ENCODE measurements around the gene AVPR2. TPM values are rescaled to one million over a fixed set of nuclear protein-coding genes. Genes with fewer than 3 reads are reported as not detected.

AVPR2 gene
- total and polyA plus RNA-seq, 7 experiments from 2014 or later: 0.29 TPM; not detected in 6

- H3K36me3 ChIP-seq (ENCODE audit: control insufficient read depth in 2 of 3, insufficient read depth in 3 of 3, low read length in 3 of 3): peaks cover 0 to 47% (median 0%) of the 10 kb centered on the region in 3 experiments
- POLR2A ChIA-PET: interaction anchor here (10.4 kb wide), 1 partner anchor 15 kb away, joined by 111 read pairs; the partner anchor contains the start of gene ARHGAP4
These were observed 4.8 kb downstream of the AVPR2 start for GRCh38 chrX:153909024-153909979.

GRCh38 chrX:153909980-153910360 is 5.5 kb downstream of the AVPR2 start:
- peak overlapping the region in 2 of 9 donors; percentile 38 to 68 for H3K27ac Mint-ChIP-seq
- peaks cover 0 to 17% (median 8%) of the 10 kb centered on the region in 7 donors for H3K4me1 Mint-ChIP-seq
- peak overlapping the region in 1 of 10 donors; percentile 37 for H3K4me3 Mint-ChIP-seq
- no peaks in the 10 kb centered on the region for H3K27me3 Mint-ChIP-seq
- H3K27ac ChIP-seq (ENCODE audit: low read depth, low read length): no peak overlapping the region
- H3K4me1 ChIP-seq (ENCODE audit: control insufficient read depth in 2 of 2, insufficient read depth in 2 of 2, low read length in 2 of 2): peaks cover 8 to 10% of the 10 kb centered on the region in 2 donors
- CTCF ChIA-PET: interaction anchor here (1.0 kb wide), 1 partner anchor 17 kb away, joined by 3 read pairs; no protein-coding TSS in a partner anchor
- no peak for ATAC-seq
- intact Hi-C loops (cut with micrococcal nuclease): loop anchor here in 1 of 2 donors (5.0 kb wide), 1 partner anchor 37 kb away; no protein-coding TSS in a partner anchor
- H3K4me3 ChIP-seq (ENCODE audit: low read length): no peak overlapping the region
- DNase-seq: no peak
- H3K36me3 Mint-ChIP-seq: peaks cover 0 to 8% (median 4%) of the 10 kb centered on the region in 5 donors
- no peaks in the 10 kb centered on the region for H3K27me3 ChIP-seq (ENCODE audit: control insufficient read depth in 2 of 2, insufficient read depth in 2 of 2, low read length in 2 of 2)
- H3K9me3 ChIP-seq (ENCODE audit: control insufficient read depth in 2 of 3, low read length in 3 of 3): no peaks in the 10 kb centered on the region
- H3K9me3 Mint-ChIP-seq: no peaks in the 10 kb centered on the region
- peaks cover 0 to 47% (median 0%) of the 10 kb centered on the region in 3 experiments for H3K36me3 ChIP-seq (ENCODE audit: control insufficient read depth in 2 of 3, insufficient read depth in 3 of 3, low read length in 3 of 3)
- POLR2A ChIA-PET: interaction anchor here (10.4 kb wide), 1 partner anchor 15 kb away, joined by 111 read pairs; the partner anchor contains the start of gene ARHGAP4

More at GRCh38 chrX:153909024-153909979, 4.8 kb downstream of the AVPR2 start:
- no peak for DNase-seq
- Mint-ChIP-seq H3K4me1 (peaks cover 0 to 21% (median 11%) of the 10 kb centered on the region in 7 donors), H3K9me3 (no peaks in the 10 kb centered on the region), H3K27me3 (no peaks in the 10 kb centered on the region), H3K36me3 (peaks cover 0 to 8% (median 4%) of the 10 kb centered on the region in 5 donors), H3K27ac (peak overlapping the region in 1 of 9 donors; percentile 17), H3K4me3 (no peak overlapping the region)
- H3K4me1 ChIP-seq (ENCODE audit: control insufficient read depth in 2 of 2, insufficient read depth in 2 of 2, low read length in 2 of 2): peaks cover 11 to 12% of the 10 kb centered on the region in 2 donors
- no peaks in the 10 kb centered on the region for H3K9me3 ChIP-seq (ENCODE audit: control insufficient read depth in 2 of 3, low read length in 3 of 3)
- intact Hi-C loops (cut with micrococcal nuclease): loop anchor here in 1 of 2 donors (5.0 kb wide), 1 partner anchor 38 kb away; no protein-coding TSS in a partner anchor
- no peak for ATAC-seq
- no peak overlapping the region for H3K4me3 ChIP-seq (ENCODE audit: low read length)
- no peaks in the 10 kb centered on the region for H3K27me3 ChIP-seq (ENCODE audit: control insufficient read depth in 2 of 2, insufficient read depth in 2 of 2, low read length in 2 of 2)
- peak overlapping the region; percentile 35 for H3K27ac ChIP-seq (ENCODE audit: low read depth, low read length)
- CTCF ChIA-PET: interaction anchor here (1.0 kb wide), 1 partner anchor 18 kb away, joined by 3 read pairs; no protein-coding TSS in a partner anchor

- DNase-seq (no peak), ATAC-seq (no peak)
- no peak overlapping the region for H3K27ac ChIP-seq (ENCODE audit: low read depth, low read length)
- Mint-ChIP-seq H3K4me1 (peaks cover 0 to 16% (median 7%) of the 10 kb centered on the region in 7 donors), H3K27me3 (no peaks in the 10 kb centered on the region), H3K27ac (no peak overlapping the region), H3K36me3 (peaks cover 0 to 8% (median 4%) of the 10 kb centered on the region in 5 donors), H3K9me3 (no peaks in the 10 kb centered on the region), H3K4me3 (peak overlapping the region in 1 of 10 donors; percentile 37)
- CTCF ChIA-PET: interaction anchor here (0.7 to 1.4 kb wide), 2 partner anchors 15 to 26 kb away, joined by 3 to 4 read pairs; partner anchors contain the start of gene ARHGAP4
- H3K9me3 ChIP-seq (ENCODE audit: control insufficient read depth in 2 of 3, low read length in 3 of 3): no peaks in the 10 kb centered on the region
- H3K27me3 ChIP-seq (ENCODE audit: control insufficient read depth in 2 of 2, insufficient read depth in 2 of 2, low read length in 2 of 2): no peaks in the 10 kb centered on the region
- intact Hi-C loops (cut with micrococcal nuclease): no loop called here
- no peak overlapping the region for H3K4me3 ChIP-seq (ENCODE audit: low read length)
- H3K4me1 ChIP-seq (ENCODE audit: control insufficient read depth in 2 of 2, insufficient read depth in 2 of 2, low read length in 2 of 2): peaks cover 5 to 8% of the 10 kb centered on the region in 2 donors
- POLR2A ChIA-PET: interaction anchor here (10.4 kb wide), 1 partner anchor 14 kb away, joined by 111 read pairs; the partner anchor contains the start of gene ARHGAP4
- H3K36me3 ChIP-seq (ENCODE audit: control insufficient read depth in 2 of 3, insufficient read depth in 3 of 3, low read length in 3 of 3): peaks cover 0 to 47% (median 0%) of the 10 kb centered on the region in 3 experiments
These were observed 6.0 kb downstream of the AVPR2 start for GRCh38 chrX:153910446-153910845.

- intact Hi-C loops (cut with micrococcal nuclease): no loop called here
- H3K27ac Mint-ChIP-seq: peak overlapping the region; percentile 18 to 90 (median 81)
- peak; percentile 63 for ATAC-seq
- peaks cover 0 to 19% (median 5%) of the 10 kb centered on the region in 5 donors for H3K36me3 Mint-ChIP-seq
- peaks cover 0 to 8% of the 10 kb centered on the region in 2 donors for H3K4me1 ChIP-seq (ENCODE audit: control insufficient read depth in 2 of 2, insufficient read depth in 2 of 2, low read length in 2 of 2)
- no peaks in the 10 kb centered on the region for H3K27me3 ChIP-seq (ENCODE audit: control insufficient read depth in 2 of 2, insufficient read depth in 2 of 2, low read length in 2 of 2)
- H3K27ac ChIP-seq (ENCODE audit: low read depth, low read length): peak overlapping the region; percentile 57
- H3K4me3 ChIP-seq (ENCODE audit: low read length): no peak overlapping the region
- POLR2A ChIA-PET: interaction anchor here (1.0 to 10.4 kb wide), 2 partner anchors 13 to 33 kb away, joined by 3 to 111 read pairs; partner anchors contain the start of gene ARHGAP4
- no peaks in the 10 kb centered on the region for H3K9me3 ChIP-seq (ENCODE audit: control insufficient read depth in 2 of 3, low read length in 3 of 3)
- CTCF ChIA-PET: interaction anchor here (1.4 kb wide), 1 partner anchor 13 kb away, joined by 4 read pairs; the partner anchor contains the start of gene ARHGAP4
- H3K36me3 ChIP-seq (ENCODE audit: control insufficient read depth in 2 of 3, insufficient read depth in 3 of 3, low read length in 3 of 3): peaks cover 0 to 58% (median 0%) of the 10 kb centered on the region in 3 experiments
- no peaks in the 10 kb centered on the region for H3K9me3 Mint-ChIP-seq
- H3K27me3 Mint-ChIP-seq: no peaks in the 10 kb centered on the region
- peak overlapping the region in 5 of 10 donors; percentile 42 to 64 (median 56) for H3K4me3 Mint-ChIP-seq
- DNase-seq: peak in 4 of 9 donors; percentile 32 to 59 (median 44)
- peaks cover 0 to 26% (median 12%) of the 10 kb centered on the region in 7 donors for H3K4me1 Mint-ChIP-seq
These were observed 7.3 kb downstream of the AVPR2 start for GRCh38 chrX:153911798-153912197.

GRCh38 chrX:153913211-153913610 is 8.7 kb downstream of the AVPR2 start:
- H3K4me3 Mint-ChIP-seq: no peak overlapping the region
- no peaks in the 10 kb centered on the region for H3K9me3 Mint-ChIP-seq
- POLR2A ChIA-PET: interaction anchor here (10.4 kb wide), 1 partner anchor 11 kb away, joined by 111 read pairs; the partner anchor contains the start of gene ARHGAP4
- H3K27me3 Mint-ChIP-seq: no peaks in the 10 kb centered on the region
- H3K36me3 ChIP-seq (ENCODE audit: control insufficient read depth in 2 of 3, insufficient read depth in 3 of 3, low read length in 3 of 3): peaks cover 0 to 68% (median 0%) of the 10 kb centered on the region in 3 experiments
- CTCF ChIA-PET: interaction anchor here (1.1 kb wide), 1 partner anchor 12 kb away, joined by 3 read pairs; no protein-coding TSS in a partner anchor
- no peak overlapping the region for H3K27ac ChIP-seq (ENCODE audit: low read depth, low read length)
- intact Hi-C loops (cut with micrococcal nuclease): no loop called here
- H3K4me3 ChIP-seq (ENCODE audit: low read length): no peak overlapping the region
- no peaks in the 10 kb centered on the region for H3K9me3 ChIP-seq (ENCODE audit: control insufficient read depth in 2 of 3, low read length in 3 of 3)
- H3K27me3 ChIP-seq (ENCODE audit: control insufficient read depth in 2 of 2, insufficient read depth in 2 of 2, low read length in 2 of 2): no peaks in the 10 kb centered on the region
- peaks cover 0 to 8% of the 10 kb centered on the region in 2 donors for H3K4me1 ChIP-seq (ENCODE audit: control insufficient read depth in 2 of 2, insufficient read depth in 2 of 2, low read length in 2 of 2)
- ATAC-seq: no peak
- H3K27ac Mint-ChIP-seq: no peak overlapping the region
- no peak for DNase-seq
- peaks cover 0 to 31% (median 12%) of the 10 kb centered on the region in 7 donors for H3K4me1 Mint-ChIP-seq
- H3K36me3 Mint-ChIP-seq: peaks cover 0 to 20% (median 5%) of the 10 kb centered on the region in 5 donors

- ATAC-seq (no peak), DNase-seq (no peak)
- H3K27ac ChIP-seq (ENCODE audit: low read depth, low read length): no peak overlapping the region
- Mint-ChIP-seq H3K27ac (peak overlapping the region in 1 of 9 donors; percentile 17), H3K27me3 (no peaks in the 10 kb centered on the region), H3K4me3 (no peak overlapping the region), H3K9me3 (no peaks in the 10 kb centered on the region), H3K36me3 (peaks cover 0 to 24% (median 5%) of the 10 kb centered on the region in 5 donors), H3K4me1 (peaks cover 0 to 31% (median 12%) of the 10 kb centered on the region in 7 donors)
- H3K9me3 ChIP-seq (ENCODE audit: control insufficient read depth in 2 of 3, low read length in 3 of 3): no peaks in the 10 kb centered on the region
- intact Hi-C loops (cut with micrococcal nuclease): no loop called here
- CTCF ChIA-PET: no interaction called here
- peaks cover 0 to 71% (median 3%) of the 10 kb centered on the region in 3 experiments for H3K36me3 ChIP-seq (ENCODE audit: control insufficient read depth in 2 of 3, insufficient read depth in 3 of 3, low read length in 3 of 3)
- H3K4me1 ChIP-seq (ENCODE audit: control insufficient read depth in 2 of 2, insufficient read depth in 2 of 2, low read length in 2 of 2): peaks cover 0 to 8% of the 10 kb centered on the region in 2 donors
- H3K4me3 ChIP-seq (ENCODE audit: low read length): no peak overlapping the region
- no peaks in the 10 kb centered on the region for H3K27me3 ChIP-seq (ENCODE audit: control insufficient read depth in 2 of 2, insufficient read depth in 2 of 2, low read length in 2 of 2)
- POLR2A ChIA-PET: interaction anchor here (10.4 kb wide), 1 partner anchor 11 kb away, joined by 111 read pairs; the partner anchor contains the start of gene ARHGAP4
These were observed 9.2 kb downstream of the AVPR2 start for GRCh38 chrX:153913701-153914100.
